ENCODE data around the gene FRY.

DNA sequence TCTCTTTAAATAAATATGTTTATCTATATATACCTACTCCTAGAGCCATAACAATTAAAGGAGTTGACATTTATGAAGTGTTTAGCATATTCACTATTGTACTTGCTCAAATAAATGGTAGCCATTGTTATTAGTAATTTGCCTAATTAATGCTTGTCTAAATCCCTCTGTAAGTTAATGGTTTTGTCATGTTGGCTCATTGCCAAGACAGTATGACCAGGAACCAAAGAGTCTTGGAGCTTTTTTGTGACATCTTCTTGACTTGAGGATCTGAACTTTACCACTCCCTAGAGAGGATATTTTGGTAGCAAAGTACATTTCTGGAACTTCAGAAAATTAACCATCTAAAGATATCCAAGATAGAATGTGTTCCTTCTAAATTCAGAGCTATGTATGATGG, 15.5 kb downstream of the FRY start:
- TF ChIP-seq POLR2A (IDR thresholded peaks at IDR 0.05), result no peak
- TF ChIP-seq, protein P1, sequence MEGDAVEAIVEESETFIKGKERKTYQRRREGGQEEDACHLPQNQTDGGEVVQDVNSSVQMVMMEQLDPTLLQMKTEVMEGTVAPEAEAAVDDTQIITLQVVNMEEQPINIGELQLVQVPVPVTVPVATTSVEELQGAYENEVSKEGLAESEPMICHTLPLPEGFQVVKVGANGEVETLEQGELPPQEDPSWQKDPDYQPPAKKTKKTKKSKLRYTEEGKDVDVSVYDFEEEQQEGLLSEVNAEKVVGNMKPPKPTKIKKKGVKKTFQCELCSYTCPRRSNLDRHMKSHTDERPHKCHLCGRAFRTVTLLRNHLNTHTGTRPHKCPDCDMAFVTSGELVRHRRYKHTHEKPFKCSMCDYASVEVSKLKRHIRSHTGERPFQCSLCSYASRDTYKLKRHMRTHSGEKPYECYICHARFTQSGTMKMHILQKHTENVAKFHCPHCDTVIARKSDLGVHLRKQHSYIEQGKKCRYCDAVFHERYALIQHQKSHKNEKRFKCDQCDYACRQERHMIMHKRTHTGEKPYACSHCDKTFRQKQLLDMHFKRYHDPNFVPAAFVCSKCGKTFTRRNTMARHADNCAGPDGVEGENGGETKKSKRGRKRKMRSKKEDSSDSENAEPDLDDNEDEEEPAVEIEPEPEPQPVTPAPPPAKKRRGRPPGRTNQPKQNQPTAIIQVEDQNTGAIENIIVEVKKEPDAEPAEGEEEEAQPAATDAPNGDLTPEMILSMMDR (IDR thresholded peaks at IDR 0.05), result no peak
